ENCODE measurements around the gene ATL3.

ATL3 gene

DNA sequence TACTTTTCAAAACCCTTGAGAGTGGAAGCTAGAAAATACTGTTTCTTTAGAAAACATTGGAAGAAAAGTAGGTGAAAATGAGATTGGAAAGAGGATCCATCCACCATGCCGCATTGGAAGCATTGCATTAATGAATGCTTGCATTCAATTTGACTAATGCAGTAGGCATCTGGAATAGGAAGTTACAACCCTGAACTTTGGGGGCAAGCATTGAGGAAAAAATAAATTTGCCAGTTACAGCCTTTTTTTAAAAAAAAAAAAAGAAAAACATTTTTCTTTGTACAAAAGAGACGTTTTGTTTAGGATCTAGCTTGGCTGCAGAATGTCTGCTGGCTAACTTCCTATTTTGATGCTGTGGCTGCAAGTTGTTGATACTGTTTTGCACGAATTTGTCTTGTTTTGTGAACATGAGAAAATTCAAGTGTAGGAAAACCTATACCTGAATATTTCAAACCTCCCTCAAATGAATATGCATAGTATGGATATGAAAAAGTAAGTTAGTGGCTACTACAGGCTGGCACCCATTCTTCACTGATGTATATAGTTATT is 38.2 kb upstream of the ATL3 start:
- H2BK120ac ChIP-seq (ENCODE audit: insufficient read depth, low read length, poor library complexity), result no peak overlapping the region
- H3K4ac ChIP-seq (ENCODE audit: low read depth, low read length), result no peak overlapping the region
- no peak overlapping the region for H3K23ac ChIP-seq (ENCODE audit: low read length)
- H3K79me1 ChIP-seq (ENCODE audit: low read length), result no peaks in the 10 kb centered on the region
- H3K4me2 ChIP-seq (ENCODE audit: low read length), result no peak overlapping the region
- H3K9me3 ChIP-seq (ENCODE audit: insufficient read depth, low read depth, low read length), result no peaks in the 10 kb centered on the region
- no peaks in the 10 kb centered on the region for H3K27me3 ChIP-seq (ENCODE audit: insufficient read depth, low read length)
- no peak overlapping the region for H3K14ac ChIP-seq (ENCODE audit: low read length)
- H3K27ac ChIP-seq (ENCODE audit: low read depth, low read length), result no peak overlapping the region
- DNase-seq, result no peak
- H3K4me3 ChIP-seq (ENCODE audit: low read depth, low read length), result no peak overlapping the region
- no peak overlapping the region for H2AFZ ChIP-seq (ENCODE audit: insufficient read depth, low read length, poor library complexity)
- H3K18ac ChIP-seq (ENCODE audit: low read length), result no peak overlapping the region
- H3K79me2 ChIP-seq (ENCODE audit: control insufficient read depth, insufficient read depth, low read length, poor library complexity), result no peaks in the 10 kb centered on the region
- WGBS (ENCODE audit: extremely low coverage, insufficient coverage, insufficient read length), result no CpG with 5 or more reads among the region's 3 CpGs
- H4K91ac ChIP-seq (ENCODE audit: low read depth, low read length), result no peak overlapping the region
- no peak overlapping the region for H4K12ac ChIP-seq (ENCODE audit: low read depth, low read length)
- no peak overlapping the region for H2AK5ac ChIP-seq (ENCODE audit: low read length)
- H4K8ac ChIP-seq (ENCODE audit: low read depth, low read length), result no peak overlapping the region
- peaks cover 2 to 3% of the 10 kb centered on the region in 2 experiments for H3K4me1 ChIP-seq (ENCODE audit: control insufficient read depth in 1 of 2, insufficient read depth in 2 of 2, low read length in 2 of 2)
- no peak overlapping the region for H3K9ac ChIP-seq (ENCODE audit: low read length)
- no peak overlapping the region for H2BK5ac ChIP-seq (ENCODE audit: low read depth, low read length, poor library complexity)
- no peak overlapping the region for H2BK12ac ChIP-seq (ENCODE audit: low read length)
- no peaks in the 10 kb centered on the region for H3K36me3 ChIP-seq (ENCODE audit: control insufficient read depth in 1 of 2, insufficient read depth in 2 of 2, low read length in 2 of 2)

GRCh38 chr11:63708764-63709163 is 37.6 kb upstream of the ATL3 start:
- H2BK12ac ChIP-seq (ENCODE audit: low read length), result no peak overlapping the region

GRCh38 chr11:63705526-63705925 is 34.4 kb upstream of the ATL3 start:
- Histone ChIP-seq H2BK5ac (ENCODE audit: low read depth, low read length, poor library complexity) (no peak overlapping the region), H2BK120ac (ENCODE audit: insufficient read depth, low read length, poor library complexity) (no peak overlapping the region), H3K18ac (ENCODE audit: low read length) (no peak overlapping the region), H2AFZ (ENCODE audit: insufficient read depth, low read length, poor library complexity) (no peak overlapping the region), H3K27me3 (ENCODE audit: insufficient read depth, low read length) (no peaks in the 10 kb centered on the region), H3K79me1 (ENCODE audit: low read length) (no peaks in the 10 kb centered on the region), H4K12ac (ENCODE audit: low read depth, low read length) (no peak overlapping the region), H3K9me3 (ENCODE audit: insufficient read depth, low read depth, low read length) (no peaks in the 10 kb centered on the region), H3K14ac (ENCODE audit: low read length) (no peak overlapping the region), H2AK5ac (ENCODE audit: low read length) (no peak overlapping the region), H2BK12ac (ENCODE audit: low read length) (no peak overlapping the region), H4K8ac (ENCODE audit: low read depth, low read length) (no peak overlapping the region), H3K79me2 (ENCODE audit: control insufficient read depth, insufficient read depth, low read length, poor library complexity) (no peaks in the 10 kb centered on the region), H3K4me2 (ENCODE audit: low read length) (no peak overlapping the region), H3K4me3 (ENCODE audit: low read depth, low read length) (no peak overlapping the region), H3K23ac (ENCODE audit: low read length) (no peak overlapping the region), H3K9ac (ENCODE audit: low read length) (no peak overlapping the region), H3K27ac (ENCODE audit: low read depth, low read length) (no peak overlapping the region), H3K4ac (ENCODE audit: low read depth, low read length) (no peak overlapping the region), H3K4me1 (ENCODE audit: control insufficient read depth in 1 of 2, insufficient read depth in 2 of 2, low read length in 2 of 2) (peaks cover 0 to 1% of the 10 kb centered on the region in 2 experiments), H4K91ac (ENCODE audit: low read depth, low read length) (no peak overlapping the region), H3K36me3 (ENCODE audit: control insufficient read depth in 1 of 2, insufficient read depth in 2 of 2, low read length in 2 of 2) (no peaks in the 10 kb centered on the region)
- no peak for DNase-seq
- no CpG with 5 or more reads among the region's 2 CpGs for WGBS (ENCODE audit: extremely low coverage, insufficient coverage, insufficient read length)

More at GRCh38 chr11:63708764-63709163, 37.6 kb upstream of the ATL3 start:
- no peak overlapping the region for H2BK120ac ChIP-seq (ENCODE audit: insufficient read depth, low read length, poor library complexity)
- no peak overlapping the region for H2BK5ac ChIP-seq (ENCODE audit: low read depth, low read length, poor library complexity)
- H3K79me2 ChIP-seq (ENCODE audit: control insufficient read depth, insufficient read depth, low read length, poor library complexity), result no peaks in the 10 kb centered on the region
- no peaks in the 10 kb centered on the region for H3K9me3 ChIP-seq (ENCODE audit: insufficient read depth, low read depth, low read length)
- H3K4me2 ChIP-seq (ENCODE audit: low read length), result no peak overlapping the region
- WGBS (ENCODE audit: extremely low coverage, insufficient coverage, insufficient read length), result no CpG with 5 or more reads among the region's 1 CpG
- peaks cover 2 to 3% of the 10 kb centered on the region in 2 experiments for H3K4me1 ChIP-seq (ENCODE audit: control insufficient read depth in 1 of 2, insufficient read depth in 2 of 2, low read length in 2 of 2)
- H3K9ac ChIP-seq (ENCODE audit: low read length), result no peak overlapping the region
- no peak overlapping the region for H2AFZ ChIP-seq (ENCODE audit: insufficient read depth, low read length, poor library complexity)
- no peak for DNase-seq
- no peaks in the 10 kb centered on the region for H3K27me3 ChIP-seq (ENCODE audit: insufficient read depth, low read length)
- H3K36me3 ChIP-seq (ENCODE audit: control insufficient read depth in 1 of 2, insufficient read depth in 2 of 2, low read length in 2 of 2), result no peaks in the 10 kb centered on the region
- H3K14ac ChIP-seq (ENCODE audit: low read length), result no peak overlapping the region
- H4K8ac ChIP-seq (ENCODE audit: low read depth, low read length), result no peak overlapping the region
- no peak overlapping the region for H3K4ac ChIP-seq (ENCODE audit: low read depth, low read length)
- H4K91ac ChIP-seq (ENCODE audit: low read depth, low read length), result no peak overlapping the region
- no peak overlapping the region for H3K4me3 ChIP-seq (ENCODE audit: low read depth, low read length)
- no peaks in the 10 kb centered on the region for H3K79me1 ChIP-seq (ENCODE audit: low read length)
- H3K23ac ChIP-seq (ENCODE audit: low read length), result no peak overlapping the region
- no peak overlapping the region for H2AK5ac ChIP-seq (ENCODE audit: low read length)
- no peak overlapping the region for H4K12ac ChIP-seq (ENCODE audit: low read depth, low read length)
- no peak overlapping the region for H3K18ac ChIP-seq (ENCODE audit: low read length)
- H3K27ac ChIP-seq (ENCODE audit: low read depth, low read length), result no peak overlapping the region

- Histone ChIP-seq H3K14ac (ENCODE audit: low read length) (no peak overlapping the region), H3K27ac (ENCODE audit: low read depth, low read length) (no peak overlapping the region), H3K18ac (ENCODE audit: low read length) (no peak overlapping the region), H3K27me3 (ENCODE audit: insufficient read depth, low read length) (no peaks in the 10 kb centered on the region), H4K12ac (ENCODE audit: low read depth, low read length) (no peak overlapping the region), H3K9ac (ENCODE audit: low read length) (no peak overlapping the region), H3K4me3 (ENCODE audit: low read depth, low read length) (no peak overlapping the region), H2BK12ac (ENCODE audit: low read length) (no peak overlapping the region), H2BK5ac (ENCODE audit: low read depth, low read length, poor library complexity) (no peak overlapping the region), H4K8ac (ENCODE audit: low read depth, low read length) (no peak overlapping the region), H2AK5ac (ENCODE audit: low read length) (no peak overlapping the region), H3K36me3 (ENCODE audit: control insufficient read depth in 1 of 2, insufficient read depth in 2 of 2, low read length in 2 of 2) (no peaks in the 10 kb centered on the region), H3K4me1 (ENCODE audit: control insufficient read depth in 1 of 2, insufficient read depth in 2 of 2, low read length in 2 of 2) (no peaks in the 10 kb centered on the region), H3K79me2 (ENCODE audit: control insufficient read depth, insufficient read depth, low read length, poor library complexity) (no peaks in the 10 kb centered on the region), H3K4me2 (ENCODE audit: low read length) (no peak overlapping the region), H3K79me1 (ENCODE audit: low read length) (no peaks in the 10 kb centered on the region), H2BK120ac (ENCODE audit: insufficient read depth, low read length, poor library complexity) (no peak overlapping the region), H3K9me3 (ENCODE audit: insufficient read depth, low read depth, low read length) (no peaks in the 10 kb centered on the region), H3K23ac (ENCODE audit: low read length) (no peak overlapping the region), H3K4ac (ENCODE audit: low read depth, low read length) (no peak overlapping the region), H2AFZ (ENCODE audit: insufficient read depth, low read length, poor library complexity) (no peak overlapping the region), H4K91ac (ENCODE audit: low read depth, low read length) (no peak overlapping the region)
- no CpG with 5 or more reads among the region's 1 CpG for WGBS (ENCODE audit: extremely low coverage, insufficient coverage, insufficient read length)
- DNase-seq, result peak; percentile 64 to 97
Observed at GRCh38 chr11:63699896-63700295, 28.7 kb upstream of the ATL3 start.
